HG03103 (cell line): ENCODE results near the gene PTPRD.
"Not testable (repeated sequence)": the region's sequence is repeated elsewhere in the genome, so short reads cannot be mapped to it uniquely, and the experiment has no call there.

Experiments
- ATAC-seq: cut with Tn5 transposase; IDR thresholded peaks from one replicate; pipeline ENCODE4 v1.9.1; 2021; ENCODE audit warnings: low read depth; ENCODE audit not compliant: unreplicated experiment

The PTPRD gene

GRCh38 chr9:8968350-8968749 is 1644.5 kb downstream of the PTPRD start:
- not testable (repeated sequence) for ATAC-seq

DNA sequence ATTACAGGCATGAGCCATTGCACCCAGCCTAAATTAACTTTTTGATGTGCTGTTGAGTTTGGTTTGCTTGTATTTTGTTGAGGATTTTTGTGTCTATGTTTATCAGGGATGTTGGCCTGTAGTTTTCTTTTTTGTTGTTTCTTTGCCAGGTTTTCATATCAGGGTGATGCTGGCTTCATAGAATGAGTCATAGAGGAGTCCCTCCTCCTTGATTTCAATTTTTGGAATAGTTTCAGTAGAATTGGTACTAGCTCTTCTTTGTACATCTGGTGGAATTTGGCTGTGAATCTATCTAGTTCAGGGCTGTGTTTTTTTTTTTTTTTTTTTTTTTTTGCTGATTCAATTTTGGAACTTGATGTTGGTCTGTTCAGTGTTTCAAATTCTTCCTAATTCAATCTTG is 1648.9 kb downstream of the PTPRD start:
- ATAC-seq: no peak

DNA sequence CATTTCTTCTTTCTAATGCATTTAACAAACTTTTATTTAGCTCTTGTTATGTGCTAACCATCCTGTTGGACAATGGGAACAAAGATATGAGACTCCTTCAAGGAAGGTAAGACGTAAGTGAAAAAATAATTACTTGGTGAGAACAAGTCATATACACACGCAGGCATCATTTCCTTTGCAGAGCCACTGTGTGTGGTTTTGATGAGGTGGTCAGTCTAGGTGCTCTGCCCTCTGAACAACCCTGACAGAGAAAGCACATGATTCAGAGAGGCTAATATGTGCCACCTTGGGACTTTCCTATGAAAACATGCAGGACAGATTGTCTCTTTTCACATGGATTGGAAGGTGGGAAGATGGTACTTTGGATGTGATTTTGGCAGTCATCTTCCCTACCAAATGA is 1650.7 kb downstream of the PTPRD start:
- no peak for ATAC-seq

DNA sequence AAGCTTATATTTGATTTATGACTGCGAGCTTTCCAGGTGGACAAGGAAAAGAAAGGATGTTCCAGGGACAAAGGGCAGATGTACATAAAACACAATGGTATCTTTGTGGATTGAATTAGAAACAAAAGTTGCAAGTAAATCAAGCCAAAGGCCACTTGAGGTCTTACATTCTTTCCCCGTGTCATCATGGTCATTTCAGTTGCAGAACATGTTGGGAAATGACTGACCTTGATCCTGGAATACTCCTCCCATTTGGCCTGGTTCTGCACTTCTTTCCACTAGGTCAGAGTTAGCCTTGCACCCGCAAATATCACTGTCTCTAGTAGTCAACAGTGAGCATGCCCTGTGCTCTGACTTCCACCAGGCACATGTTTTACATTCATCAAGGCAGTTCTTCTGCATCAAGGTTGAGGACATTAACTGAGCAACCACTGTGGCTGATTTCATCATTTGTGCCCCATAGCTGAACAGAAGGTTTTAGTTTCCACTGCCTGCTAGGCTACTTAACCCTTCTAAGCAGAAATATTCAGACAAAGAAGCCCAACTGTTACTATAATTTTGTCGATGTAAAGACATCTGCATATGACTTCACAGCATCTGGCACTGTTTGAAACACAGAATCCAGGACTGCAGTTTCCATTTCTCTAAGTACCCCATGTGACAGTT is 1651.5 kb downstream of the PTPRD start:
- no peak for ATAC-seq

DNA sequence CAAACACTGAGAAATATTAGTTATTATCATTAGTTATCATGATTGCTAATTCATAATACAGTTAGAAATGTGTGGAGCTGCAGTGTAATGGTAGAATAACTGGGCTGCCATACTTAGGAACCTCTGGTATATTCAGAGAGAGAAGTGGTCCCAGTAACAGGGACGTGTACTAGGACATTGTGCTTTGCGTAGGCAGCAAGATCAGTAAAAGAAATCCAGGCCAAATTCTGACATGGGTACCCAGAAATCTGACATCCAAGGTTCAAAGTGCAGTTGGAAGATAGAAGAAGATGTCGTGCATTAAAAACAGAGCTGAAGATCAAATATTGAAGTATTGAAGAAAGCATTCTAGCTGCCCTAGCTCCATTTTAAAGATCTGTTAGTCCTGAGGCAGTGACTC is 1652.5 kb downstream of the PTPRD start:
- ATAC-seq: no peak

DNA sequence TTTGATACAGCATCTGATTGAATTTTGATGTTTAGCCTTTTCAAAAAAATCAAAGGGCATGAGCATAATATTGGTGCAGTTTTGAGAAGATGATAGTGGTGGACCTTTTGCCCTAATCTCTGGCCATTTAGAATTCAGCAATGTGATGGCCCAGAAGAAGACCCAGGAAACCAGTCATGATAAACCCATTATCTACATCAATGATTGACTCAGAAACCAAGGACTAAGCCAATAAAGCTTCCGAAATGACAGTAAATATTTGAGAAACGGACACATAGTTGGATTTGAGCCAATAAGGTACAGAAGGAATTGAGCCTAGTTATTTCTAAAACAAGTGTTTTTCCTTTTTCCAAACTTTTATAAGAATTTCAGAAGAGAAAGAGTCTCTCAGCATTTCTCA is 1654.4 kb downstream of the PTPRD start:
- ATAC-seq: no peak

GRCh38 chr9:8955315-8955714 is 1657.5 kb downstream of the PTPRD start:
- no peak for ATAC-seq

DNA sequence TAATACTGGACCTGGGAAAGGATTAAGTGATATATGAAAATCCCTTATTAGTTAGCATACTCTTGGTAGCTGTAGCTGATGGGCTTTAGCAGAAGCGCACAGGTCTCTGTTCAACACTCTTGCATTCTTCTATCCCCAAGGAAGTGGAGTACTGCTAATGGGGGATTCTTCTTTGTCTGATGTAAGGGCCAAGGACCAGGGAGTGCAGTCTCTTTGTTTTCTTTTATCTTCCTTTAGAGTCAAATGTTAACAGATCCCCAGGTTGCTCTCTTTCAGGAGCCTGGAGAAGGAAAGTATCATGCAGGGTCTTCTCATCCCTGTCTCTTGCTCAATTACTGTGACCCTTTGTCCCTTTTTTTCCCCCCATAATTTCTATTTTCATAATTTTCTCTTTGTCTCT is 1666.3 kb downstream of the PTPRD start:
- no peak for ATAC-seq

GRCh38 chr9:8943392-8943791 is 1669.4 kb downstream of the PTPRD start:
- ATAC-seq: no peak

DNA sequence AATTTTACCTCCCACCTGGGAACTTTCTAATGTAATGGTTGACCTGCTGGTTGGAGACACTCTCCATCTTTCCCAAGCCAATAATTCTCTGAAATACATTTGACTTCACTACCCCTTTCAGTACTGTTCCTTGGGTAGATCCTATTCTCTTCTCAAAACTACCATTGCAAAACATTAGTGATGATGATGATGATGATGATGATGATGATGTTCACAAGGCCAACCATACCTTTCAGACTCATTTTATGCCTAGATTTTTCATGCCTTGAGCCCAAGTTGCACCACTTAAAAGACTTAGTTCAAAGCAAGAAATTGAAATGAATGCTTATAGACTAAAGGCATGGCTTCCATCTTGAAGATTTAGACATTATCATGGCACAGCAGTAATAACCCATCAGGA is 1672.2 kb downstream of the PTPRD start:
- no peak for ATAC-seq

DNA sequence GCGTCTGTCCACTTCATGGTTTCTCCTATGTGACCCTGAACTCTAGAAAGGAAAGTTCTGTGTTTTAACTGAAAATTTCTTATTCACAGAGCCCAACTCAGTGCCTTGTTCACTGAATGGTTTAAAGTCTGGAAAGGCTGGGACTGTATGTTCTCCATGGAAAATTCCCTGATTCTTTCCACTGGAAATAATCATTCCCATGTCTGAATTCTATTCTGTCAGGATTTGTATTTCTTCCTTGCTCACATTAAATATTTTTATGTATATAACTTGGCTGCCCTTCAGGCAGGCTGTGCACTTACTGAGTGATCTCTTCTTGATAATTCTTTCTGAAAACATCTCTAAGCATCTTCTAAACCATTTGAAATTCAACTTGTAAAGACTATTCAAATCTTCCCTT is 1686.3 kb downstream of the PTPRD start:
- ATAC-seq: no peak

- no peak for ATAC-seq
Measured at GRCh38 chr9:8924562-8924961, 1688.2 kb downstream of the PTPRD start.

- ATAC-seq: not testable (repeated sequence)
Measured at GRCh38 chr9:8920478-8921183, 1692.2 kb downstream of the PTPRD start.

- ATAC-seq: no peak
Measured at GRCh38 chr9:8917956-8918739, 1694.7 kb downstream of the PTPRD start.

DNA sequence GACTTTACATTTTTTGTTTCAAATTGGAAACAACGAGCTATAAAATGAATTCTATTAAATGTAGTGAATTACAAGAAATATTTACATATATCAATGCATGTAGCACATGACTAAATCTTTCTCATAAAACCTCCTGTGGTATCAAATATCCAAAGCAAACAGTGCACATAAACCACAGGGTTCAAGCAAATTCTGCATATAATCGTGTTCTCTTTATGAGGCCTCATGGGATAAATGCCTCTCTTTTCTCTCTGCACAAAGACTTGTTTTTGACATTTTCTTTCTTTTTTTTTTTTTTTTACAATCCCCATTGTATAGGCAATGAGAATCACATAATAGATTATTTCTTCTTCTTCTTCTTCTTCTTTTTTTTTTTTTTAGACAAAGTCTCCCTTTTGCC is 1696.0 kb downstream of the PTPRD start:
- no peak for ATAC-seq

- no peak for ATAC-seq
Measured at GRCh38 chr9:8907868-8908267, 1704.9 kb downstream of the PTPRD start.

- no peak for ATAC-seq
Measured at GRCh38 chr9:8905731-8906130, 1707.1 kb downstream of the PTPRD start.

- no peak for ATAC-seq
Measured at GRCh38 chr9:8904771-8905515, 1707.9 kb downstream of the PTPRD start.

- no peak for ATAC-seq
Measured at GRCh38 chr9:8903077-8903476, 1709.7 kb downstream of the PTPRD start.

- ATAC-seq: no peak
Measured at GRCh38 chr9:8901146-8901545, 1711.7 kb downstream of the PTPRD start.

DNA sequence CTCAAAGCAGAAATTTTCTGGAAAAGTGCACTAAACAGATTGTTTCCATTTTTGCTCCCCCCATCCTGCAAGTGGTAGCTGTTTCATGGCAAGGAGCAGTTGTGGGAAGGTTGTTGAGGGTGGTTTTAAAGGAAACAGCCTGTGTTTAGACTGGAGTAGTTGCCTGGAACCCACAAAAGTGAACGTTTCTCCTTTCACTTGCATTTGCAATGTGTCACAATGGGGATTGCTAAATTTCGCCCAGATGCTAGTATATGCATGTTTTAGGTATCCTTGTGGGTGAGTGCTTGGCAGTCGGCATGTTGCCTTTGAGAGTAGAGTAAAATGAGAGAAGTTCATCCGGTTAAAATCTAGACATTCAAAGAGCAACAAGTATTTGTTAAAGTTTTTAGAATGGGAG is 1713.3 kb downstream of the PTPRD start:
- no peak for ATAC-seq
